Stimulated activated CD8-positive, alpha-beta memory T cell treated with anti-CD3 and anti-CD28 coated beads, Interleukin-2, amount 100 ng/mL, for 48 hours (primary cell): ENCODE measurements around the gene TPRN.
"Not testable (repeated sequence)": the region's sequence is repeated elsewhere in the genome, so short reads cannot be mapped to it uniquely, and the experiment has no call there.

Experiments used
- DNase-seq, 2 donors: peaks; one replicate each; pipeline ENCODE4 v3.0.0-alpha.2; 2020; ENCODE audit warnings: low read depth in 2 of 2

TPRN gene

DNA sequence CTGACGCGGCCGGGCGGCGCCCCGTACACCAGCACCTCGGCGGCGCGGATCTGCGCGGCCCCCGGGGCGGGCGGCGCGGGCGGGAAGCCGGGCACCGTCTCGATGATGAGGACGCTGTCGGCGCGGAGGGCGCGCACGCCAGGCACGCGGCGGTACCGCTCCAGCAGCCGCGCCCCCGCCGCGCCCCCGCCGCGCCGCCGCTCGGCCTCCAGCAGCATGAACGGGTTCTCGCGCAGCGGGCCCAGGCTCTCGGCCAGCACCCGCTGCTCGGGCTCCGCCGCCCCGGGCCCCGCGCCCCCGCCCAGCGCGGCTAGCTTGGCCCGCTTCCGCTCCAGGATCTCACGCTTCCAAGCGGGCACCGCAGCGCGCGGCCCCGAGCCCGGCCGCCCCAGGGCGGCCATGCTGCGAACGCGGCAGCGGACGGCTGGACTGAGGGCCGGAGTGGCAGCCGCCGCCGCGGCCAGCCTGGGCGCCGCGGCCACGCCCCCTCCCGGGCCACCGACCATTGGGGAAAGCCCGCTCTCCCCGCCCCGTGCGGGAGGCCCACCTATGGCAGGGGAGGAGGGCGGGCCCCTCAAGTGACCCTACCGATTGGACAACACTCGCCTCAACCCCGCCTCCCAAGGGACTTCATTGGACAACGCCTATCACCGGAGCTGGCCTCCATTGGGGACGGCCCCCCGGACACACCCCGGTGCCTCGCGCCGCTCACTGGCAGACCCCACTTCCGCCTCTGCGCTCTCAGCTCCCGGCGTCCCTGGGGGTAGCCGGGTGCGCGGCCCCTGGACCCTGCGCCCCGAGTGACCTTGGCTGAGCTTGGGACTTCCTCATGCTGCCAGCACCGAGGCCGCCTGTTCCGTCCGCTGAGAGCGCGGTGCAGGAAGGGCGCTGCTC is at the start of gene TPRN:
TSS of gene TPRN (minus strand) at position 431 of the 894 bp plus-strand sequence. CDS start at position 401, 30 bp downstream.
- DNase-seq: peak; percentile 98 to 99

GRCh38 chr9:137247916-137248175 is 47.3 kb upstream of the TPRN start:
- no peak for DNase-seq

DNA sequence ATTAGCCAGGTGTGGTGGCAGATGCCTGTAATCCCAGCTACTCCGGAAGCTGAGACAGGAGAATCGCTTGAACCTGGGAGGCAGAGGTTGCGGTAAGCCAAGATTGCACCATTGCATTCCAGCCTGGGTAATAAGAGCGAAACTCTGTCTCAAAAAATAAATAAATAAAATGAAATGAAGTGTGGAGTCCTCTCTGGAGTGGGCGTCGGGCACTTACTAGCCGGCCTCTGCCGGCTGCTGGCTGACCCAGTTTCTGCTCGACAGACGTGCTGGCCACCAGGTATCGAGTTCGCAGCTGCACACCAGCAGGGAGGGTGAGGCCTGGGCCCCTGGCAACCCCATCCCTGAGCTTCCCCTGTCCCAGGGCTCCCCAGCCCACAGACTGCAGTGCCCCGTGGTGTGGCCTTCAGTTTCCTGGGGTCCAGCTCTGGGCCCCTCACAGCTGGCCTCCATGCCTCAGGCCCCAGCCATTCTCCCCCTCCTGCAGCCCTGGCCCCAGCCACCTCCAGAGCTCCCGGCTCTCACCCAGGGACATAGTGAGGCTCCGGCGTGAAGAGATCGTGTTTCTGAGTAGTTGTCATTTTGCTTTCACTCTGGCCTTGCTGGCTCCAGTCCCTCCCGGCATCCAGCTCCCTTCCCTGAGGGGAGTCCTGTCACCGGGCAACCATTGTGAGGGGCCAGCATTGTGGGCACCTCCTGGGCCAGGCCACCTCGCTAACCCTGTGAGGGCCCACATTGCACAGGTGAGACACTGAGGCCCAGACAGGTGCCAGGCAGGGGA is 46.8 kb upstream of the TPRN start:
- DNase-seq: no peak

GRCh38 chr9:137245450-137246421 is 45.2 kb upstream of the TPRN start:
- no peak for DNase-seq

DNA sequence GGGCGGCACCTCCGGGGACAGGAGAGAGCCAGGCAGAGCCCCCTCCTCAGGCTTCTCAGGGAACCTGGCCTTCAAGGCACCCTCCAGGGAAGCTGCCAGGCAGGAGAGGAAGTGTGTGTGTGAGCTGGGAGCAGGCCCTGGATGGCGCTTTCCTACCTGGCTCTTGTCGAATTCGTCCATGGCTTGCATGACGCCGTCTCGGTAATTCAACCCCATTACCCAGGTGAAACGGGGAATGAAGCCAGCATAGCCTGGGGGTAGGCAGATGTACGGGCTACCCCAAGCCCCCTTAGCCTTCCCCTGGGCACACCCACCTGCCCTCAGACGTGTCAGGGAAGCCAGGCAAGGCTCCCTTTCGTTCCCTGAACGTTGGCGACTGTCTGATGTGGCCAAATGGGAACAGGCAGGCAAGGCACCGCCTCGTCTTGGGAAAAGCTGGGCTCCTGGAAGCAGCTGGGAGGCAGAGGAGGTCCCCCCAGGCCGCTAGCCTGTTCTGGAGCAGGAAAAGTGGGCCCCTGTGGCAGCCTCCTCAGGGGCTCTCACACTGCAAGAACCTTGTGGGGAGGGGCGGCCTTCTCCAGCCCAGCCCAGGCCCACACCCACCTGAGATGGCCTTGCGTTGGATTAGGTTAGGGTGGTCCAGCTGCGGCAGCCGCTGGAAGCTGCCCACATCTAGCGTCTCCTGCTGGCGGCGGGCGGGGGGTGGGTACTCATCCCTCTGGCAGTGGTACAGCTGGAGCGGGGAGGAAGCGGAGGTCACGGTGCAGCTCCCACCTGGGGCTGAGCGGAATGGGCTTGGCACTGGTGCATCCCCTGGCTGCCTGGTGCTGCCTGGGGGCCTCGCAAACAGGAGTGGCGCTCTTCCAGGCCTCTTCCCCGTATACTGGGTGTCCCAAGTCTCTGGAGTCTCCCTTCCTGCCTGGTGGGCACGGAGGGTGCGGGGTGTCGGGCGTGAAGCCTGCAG is 44.2 kb upstream of the TPRN start:
- no peak for DNase-seq

DNA sequence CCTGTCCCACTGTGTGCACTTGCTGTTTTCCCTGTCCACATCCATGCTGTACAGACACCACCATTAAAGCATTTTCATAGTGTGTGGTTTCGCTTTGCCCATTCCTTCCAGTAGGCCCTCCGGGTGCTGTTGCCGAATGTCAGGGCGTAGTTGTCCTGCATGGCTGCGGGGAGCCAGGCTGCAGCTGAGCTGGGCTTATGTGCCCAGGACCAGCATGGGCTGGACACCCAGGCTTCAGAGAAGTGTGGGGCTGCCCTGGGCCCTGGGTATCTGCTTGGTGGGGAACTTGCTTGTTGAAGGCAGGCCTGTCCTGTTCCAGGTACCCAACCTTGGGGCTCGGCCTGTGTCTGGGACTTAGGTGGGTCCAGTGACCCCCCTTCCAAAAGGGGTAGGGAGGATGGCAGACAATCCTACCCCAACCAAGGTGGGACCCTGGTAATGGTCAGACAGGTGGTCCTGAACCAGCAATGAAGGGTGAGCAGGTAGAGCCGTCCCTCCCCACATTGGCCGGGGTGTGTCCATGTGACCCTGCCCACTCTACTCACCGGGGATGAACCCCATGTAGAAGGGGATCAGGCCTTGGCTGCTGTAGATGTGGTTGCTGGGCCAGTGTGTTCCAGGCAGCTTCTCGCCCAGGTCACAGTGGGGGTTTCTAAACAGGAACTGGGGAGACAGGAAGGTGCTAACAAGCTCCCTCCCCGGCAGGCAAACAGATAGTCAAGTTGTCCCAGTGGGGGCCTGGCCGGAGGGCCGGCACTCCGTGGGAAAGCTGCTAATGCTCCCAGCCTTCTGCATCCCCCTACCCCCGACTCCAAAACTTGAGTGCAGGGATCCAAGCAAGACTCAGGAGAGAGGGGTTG is 43.3 kb upstream of the TPRN start:
- DNase-seq: no peak

DNA sequence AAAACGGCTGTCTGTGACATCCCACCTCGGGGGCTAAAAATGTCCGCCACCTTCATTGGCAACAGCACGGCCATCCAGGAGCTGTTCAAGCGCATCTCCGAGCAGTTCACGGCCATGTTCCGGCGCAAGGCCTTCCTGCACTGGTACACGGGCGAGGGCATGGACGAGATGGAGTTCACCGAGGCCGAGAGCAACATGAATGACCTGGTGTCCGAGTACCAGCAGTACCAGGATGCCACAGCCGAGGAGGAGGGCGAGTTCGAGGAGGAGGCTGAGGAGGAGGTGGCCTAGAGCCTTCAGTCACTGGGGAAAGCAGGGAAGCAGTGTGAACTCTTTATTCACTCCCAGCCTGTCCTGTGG is 42.7 kb upstream of the TPRN start:
- DNase-seq: not testable (repeated sequence)

- DNase-seq: no peak
Observed at GRCh38 chr9:137242269-137243203, 42.0 kb upstream of the TPRN start.

GRCh38 chr9:137241490-137242268 is 41.1 kb upstream of the TPRN start:
- peak; percentile 51 to 68 for DNase-seq

DNA sequence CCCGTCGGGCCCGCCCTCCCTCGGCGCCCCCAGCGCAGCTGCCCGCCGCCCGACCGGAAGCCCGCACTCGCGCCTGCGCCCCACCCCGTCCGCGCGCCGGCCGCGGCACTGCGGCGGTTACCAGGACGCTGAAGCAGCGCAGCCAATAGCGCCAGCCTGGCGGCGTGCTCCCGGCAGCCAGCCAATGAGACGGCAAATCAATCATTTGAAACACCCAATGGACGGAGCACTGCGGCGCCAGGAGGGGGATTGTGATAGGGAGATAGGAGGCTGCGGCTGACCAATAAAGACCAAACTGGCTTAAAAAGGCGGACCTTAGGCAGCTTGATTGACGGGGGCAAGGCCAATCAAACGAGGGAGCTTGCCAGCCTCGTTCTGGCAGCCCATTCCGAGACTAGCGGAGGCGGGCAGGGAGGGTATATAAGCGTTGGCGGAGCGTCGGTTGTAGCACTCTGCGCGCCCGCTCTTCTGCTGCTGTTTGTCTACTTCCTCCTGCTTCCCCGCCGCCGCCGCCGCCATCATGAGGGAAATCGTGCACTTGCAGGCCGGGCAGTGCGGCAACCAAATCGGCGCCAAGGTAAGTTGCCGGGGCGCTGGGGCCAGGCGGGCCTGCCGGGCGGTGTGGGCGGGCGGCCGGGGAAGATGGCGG is 40.4 kb upstream of the TPRN start, which contains the start of gene TUBB4B:
TSS of gene TUBB4B (plus strand) at position 447 of the 649 bp plus-strand sequence. CDS start at position 521, 74 bp downstream.
- peak; percentile 92 to 95 for DNase-seq

DNA sequence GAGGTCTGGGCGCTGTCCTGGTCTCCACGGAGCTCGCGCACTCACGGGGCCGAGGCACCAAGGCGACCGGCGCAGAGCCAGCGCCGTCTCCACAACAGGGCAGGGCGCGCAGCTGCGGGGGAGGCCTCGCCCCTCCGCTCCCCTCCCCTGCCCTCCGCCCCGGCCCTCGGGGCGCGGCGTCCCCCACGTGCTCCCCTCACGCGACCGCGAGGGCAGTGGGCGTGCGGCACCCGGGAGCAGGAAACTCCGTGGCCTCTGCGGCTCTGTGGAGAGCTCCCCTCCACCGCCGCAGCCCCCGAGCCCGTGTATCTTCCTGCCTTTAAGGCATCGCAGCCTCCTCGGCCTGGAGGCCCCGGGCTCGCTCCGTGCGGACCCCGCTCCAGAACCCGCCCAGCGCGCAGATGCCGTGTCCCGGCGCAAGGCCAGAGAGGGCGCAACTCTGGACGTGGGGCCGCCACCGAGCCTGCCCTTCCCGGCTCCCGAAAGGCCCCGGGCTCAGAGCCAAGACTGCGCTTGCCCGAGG is 39.8 kb upstream of the TPRN start:
- peak; percentile 55 to 60 for DNase-seq

DNA sequence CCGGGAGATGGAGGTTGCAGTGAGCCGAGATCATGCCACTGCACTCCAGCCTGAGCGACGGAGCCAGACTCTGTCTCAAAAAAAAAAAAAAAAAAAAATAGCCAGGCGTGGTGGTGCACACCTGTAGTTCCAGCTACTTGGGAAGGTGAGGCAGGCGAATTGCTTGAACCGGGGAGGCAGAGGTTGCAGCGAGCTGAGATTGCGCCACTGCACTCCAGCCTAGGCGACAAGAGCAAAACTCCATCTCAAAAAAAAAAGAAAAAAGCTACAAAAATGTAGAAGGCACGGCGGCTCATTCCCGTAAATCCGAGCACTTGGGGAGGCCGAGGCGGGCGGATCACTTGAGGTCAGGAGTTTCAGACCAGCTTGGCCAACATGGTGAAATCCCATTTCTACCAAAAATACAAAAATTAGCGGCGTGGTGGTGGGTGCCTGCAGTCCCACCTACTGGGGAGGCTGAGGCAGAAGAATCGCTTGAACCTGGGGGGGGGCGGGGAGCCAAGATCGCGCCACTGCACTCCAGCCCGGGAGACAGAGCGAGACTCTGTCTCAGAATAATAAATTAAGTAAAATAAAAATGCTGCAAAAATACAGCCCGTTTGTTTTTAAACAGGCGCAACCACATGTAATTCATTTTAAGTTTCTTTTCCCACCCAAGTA is 39.1 kb upstream of the TPRN start:
- not testable (repeated sequence) for DNase-seq

DNA sequence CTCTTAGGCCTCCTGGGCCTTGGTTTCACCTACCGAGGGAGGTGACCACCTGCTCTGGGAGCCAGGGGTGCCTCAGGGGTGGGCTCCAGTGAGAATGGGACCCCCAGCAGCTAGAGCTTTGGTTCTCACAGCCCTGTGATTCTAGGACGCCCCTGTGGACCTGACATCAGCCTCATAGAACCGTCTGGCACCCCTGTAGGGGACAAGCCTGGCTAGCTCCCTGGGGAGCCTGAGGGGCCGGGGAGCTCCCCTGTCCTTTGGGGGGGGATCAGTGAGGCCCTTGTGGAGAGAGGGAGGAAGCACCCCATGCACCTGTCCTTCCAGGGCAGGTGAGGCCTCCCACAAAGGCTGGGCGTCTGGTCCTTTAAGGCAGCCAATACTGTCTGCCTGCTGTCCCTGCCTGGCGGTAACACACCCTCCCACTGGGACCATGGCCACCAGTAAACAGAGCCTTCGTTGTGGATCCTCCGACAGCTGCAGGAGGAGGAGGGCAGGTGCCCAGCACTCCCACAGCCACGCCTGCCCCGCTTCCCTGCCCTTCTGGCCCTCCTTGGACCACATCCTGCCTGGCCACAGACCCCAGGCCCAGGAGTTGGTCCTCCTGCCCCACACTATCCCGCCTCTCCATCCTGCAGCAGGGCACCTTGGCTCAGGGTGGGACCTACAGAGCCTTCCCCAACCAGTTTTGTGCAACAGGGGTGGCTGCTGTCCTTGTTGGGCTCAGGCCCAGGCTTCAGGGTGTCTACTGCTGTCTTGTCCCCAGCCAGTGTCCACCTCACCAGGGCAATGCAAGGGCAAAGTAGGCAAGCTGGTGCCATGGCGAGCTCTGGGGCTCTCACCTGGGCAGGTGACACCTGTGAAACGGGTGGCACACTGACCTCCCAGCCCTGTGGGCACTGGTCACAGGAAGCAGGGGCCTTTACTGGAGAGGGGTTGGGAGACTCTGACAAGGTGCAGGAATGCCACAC is 37.5 kb upstream of the TPRN start:
- no peak for DNase-seq

DNA sequence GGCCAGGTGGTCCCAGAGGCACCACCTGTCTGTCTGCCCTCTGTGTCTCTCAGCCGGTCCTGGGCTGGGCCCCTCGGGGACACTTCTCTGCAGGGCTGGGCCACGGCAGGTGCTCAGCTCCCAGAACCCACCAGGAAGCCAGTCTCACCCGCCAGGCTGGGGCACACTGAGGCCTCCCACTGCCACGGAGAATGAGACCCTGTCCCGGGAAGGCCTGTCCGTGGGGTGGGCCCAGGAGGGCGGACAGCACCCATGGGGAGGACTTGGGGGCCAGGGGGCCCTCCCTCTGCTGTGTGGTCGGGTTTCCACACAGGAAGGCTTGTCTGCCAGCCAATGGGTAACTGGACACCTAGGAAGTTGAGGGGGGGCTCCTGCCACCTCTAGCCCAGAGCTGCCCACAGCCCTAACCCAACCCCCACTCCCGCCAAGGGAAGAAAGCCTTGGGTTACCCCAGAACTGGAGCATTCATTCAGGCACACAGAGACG is 36.4 kb upstream of the TPRN start:
- no peak for DNase-seq
